SK-N-MC (cell line): ENCODE data around the gene GLS.

Experiments
- EZH2 ChIP-seq: fragments of 200-600 bp; sonication (generic); IDR thresholded peaks from one replicate; pipeline ENCODE4 v1.6.1; 2017; ENCODE audit warnings: antibody characterized with exemption
- FOXP2 ChIP-seq: optimal IDR thresholded peaks from 2 replicates; pipeline ENCODE3; 2011; ENCODE audit warnings: mild to moderate bottlenecking, moderate library complexity; ENCODE audit not compliant: insufficient read depth; ENCODE audit errors: extremely low read length, control extremely low read depth
- POLR2AphosphoS5 ChIP-seq: IDR thresholded peaks from 2 replicates; pipeline ENCODE4 v1.6.1; 2012; ENCODE audit warnings: mild to moderate bottlenecking, low read depth, low read length, borderline replicate concordance

GRCh38 chr2:190835303-190835930, 45.2 kb upstream of the GLS start:
- no peak for TF ChIP-seq POLR2AphosphoS5
- no peak for TF ChIP-seq EZH2
- TF ChIP-seq FOXP2, result no peak
